ENCODE results near the gene CNPY4. TPM values are rescaled to one million over a fixed set of nuclear protein-coding genes. Genes with fewer than 3 reads are reported as not detected.
A peak's percentile ranks its signal among the peaks of the same experiment; 100 is the strongest.

CNPY4 gene
- total RNA-seq, 2 experiments from 2014 or later, result 11.9 to 12.4 TPM

DNA sequence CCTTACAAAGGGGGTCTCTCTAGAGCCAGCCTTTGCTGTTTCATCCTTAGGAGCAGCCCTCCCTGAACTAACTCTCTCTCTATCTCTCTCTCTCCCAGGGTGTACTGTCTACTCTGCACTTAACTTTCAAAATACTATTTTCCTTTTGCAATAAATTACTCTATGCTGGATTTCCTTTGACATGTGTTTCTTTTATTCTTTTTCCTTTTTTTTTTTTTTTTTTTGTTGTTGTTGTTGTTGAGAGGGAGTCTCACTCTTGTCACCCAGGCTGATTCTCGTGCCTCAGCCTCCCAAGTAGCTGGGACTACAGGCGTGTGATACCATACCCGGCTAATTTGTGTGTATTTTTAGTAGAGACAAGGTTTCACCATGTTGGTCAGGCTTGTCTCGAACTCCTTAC lies 36.5 kb upstream of the CNPY4 start:
- H3K27me3 Mint-ChIP-seq, result no peaks in the 10 kb centered on the region
- peaks cover 11% of the 10 kb centered on the region for H3K36me3 Mint-ChIP-seq
- peak overlapping the region; percentile 85 for H3K27ac Mint-ChIP-seq
- intact Hi-C loops (cut with micrococcal nuclease), result loop anchor here (10.0 kb wide), 1 partner anchor 578 kb away; the partner anchor contains the start of genes ZKSCAN5 and ZNF394
- H3K4me3 Mint-ChIP-seq, result peak overlapping the region; percentile 83
- peaks cover 36% of the 10 kb centered on the region for H3K4me1 Mint-ChIP-seq (ENCODE audit: low read depth)
- H3K9me3 Mint-ChIP-seq, result no peaks in the 10 kb centered on the region
- ChIA-PET POLR2A (interaction anchor here (1.1 to 1.4 kb wide), 3 partner anchors 18 to 68 kb away, joined by 3 to 17 read pairs (median 4); partner anchors contain the start of genes AP4M1, MCM7 and ZSCAN21), CTCF (interaction anchor here (0.9 to 1.5 kb wide), 10 partner anchors 12 to 452 kb away, joined by 3 to 8 read pairs (median 3); partner anchors contain the start of genes AP4M1, MCM7, ZKSCAN1 and ZSCAN21)
- no peak for DNase-seq

DNA sequence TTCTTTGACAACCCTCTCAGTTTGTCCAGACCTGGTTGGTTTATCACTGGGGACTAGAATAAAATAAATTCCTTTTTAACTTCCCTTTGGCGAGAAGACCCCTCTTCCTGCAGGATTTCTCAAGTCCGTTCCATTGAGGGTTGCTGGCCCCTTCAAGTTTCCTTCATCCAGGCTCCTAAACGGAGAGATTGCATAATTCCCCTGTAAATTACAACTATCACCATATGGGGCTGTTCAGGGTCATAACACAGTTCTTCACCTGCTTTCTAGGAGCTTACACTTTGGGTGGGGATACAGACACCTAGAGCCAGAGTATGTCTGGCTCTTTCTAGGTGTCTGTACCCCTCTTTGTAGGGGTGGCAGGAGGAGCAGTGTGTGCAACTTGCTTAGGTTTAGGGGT lies 33.9 kb upstream of the CNPY4 start:
- ChIA-PET CTCF (no interaction called here), POLR2A (no interaction called here)

DNA sequence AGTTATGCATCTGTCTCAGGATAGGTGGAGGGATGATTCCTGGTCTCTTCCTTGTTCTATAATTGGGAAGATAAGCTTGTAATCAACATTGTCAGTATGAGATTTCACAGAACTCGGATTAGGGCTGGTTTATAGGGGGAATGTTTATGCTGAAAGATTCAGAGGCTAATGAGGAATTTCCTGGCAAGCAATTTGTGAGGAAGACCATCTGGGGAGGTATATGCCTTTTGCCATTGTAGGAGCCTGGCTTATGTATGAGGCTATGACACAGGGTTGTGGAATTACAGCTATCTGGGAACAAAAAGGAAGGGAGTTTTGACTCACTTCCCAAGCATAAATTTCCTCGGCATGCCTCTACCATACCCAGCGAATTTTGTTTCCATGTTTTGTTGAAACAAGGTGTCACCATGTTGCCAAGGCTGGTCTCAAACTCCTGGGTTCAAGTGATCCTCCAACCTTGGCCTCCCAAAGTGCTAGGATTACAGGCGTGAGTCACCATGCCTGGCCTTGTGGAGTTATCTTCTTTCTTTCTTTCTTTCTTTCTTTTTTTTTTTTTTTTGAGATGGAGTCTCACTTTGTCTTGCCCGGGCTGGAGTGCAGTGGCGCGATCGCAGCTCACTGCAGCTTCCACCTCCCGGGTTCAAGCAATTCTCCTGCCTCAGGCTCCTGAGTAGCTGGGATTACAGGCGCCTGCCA lies 32.2 kb upstream of the CNPY4 start:
- ChIA-PET POLR2A (interaction anchor here (1.4 to 4.3 kb wide), 2 partner anchors 14 to 167 kb away, joined by 5 to 44 read pairs; partner anchors contain the start of genes AP4M1, MCM7 and TRIM4), CTCF (no interaction called here)
- peak overlapping the region; percentile 76 for H3K27ac Mint-ChIP-seq
- no peaks in the 10 kb centered on the region for H3K9me3 Mint-ChIP-seq
- H3K4me1 Mint-ChIP-seq (ENCODE audit: low read depth), result peaks cover 39% of the 10 kb centered on the region
- peaks cover 17% of the 10 kb centered on the region for H3K36me3 Mint-ChIP-seq
- no peak for DNase-seq
- H3K27me3 Mint-ChIP-seq, result no peaks in the 10 kb centered on the region
- peak overlapping the region; percentile 13 for H3K4me3 Mint-ChIP-seq
- intact Hi-C loops (cut with micrococcal nuclease), result loop anchor here (10.0 kb wide), 1 partner anchor 582 kb away; the partner anchor contains the start of genes ZKSCAN5 and ZNF394

More for the DNA sequence above, 33.9 kb upstream of the CNPY4 start:
- Mint-ChIP-seq H3K4me1 (ENCODE audit: low read depth) (peaks cover 39% of the 10 kb centered on the region), H3K27ac (no peak overlapping the region), H3K9me3 (no peaks in the 10 kb centered on the region), H3K4me3 (no peak overlapping the region), H3K27me3 (no peaks in the 10 kb centered on the region), H3K36me3 (peaks cover 12% of the 10 kb centered on the region)
- no peak for DNase-seq
- intact Hi-C loops (cut with micrococcal nuclease), result loop anchor here (10.0 kb wide), 1 partner anchor 581 kb away; the partner anchor contains the start of genes ZKSCAN5 and ZNF394

DNA sequence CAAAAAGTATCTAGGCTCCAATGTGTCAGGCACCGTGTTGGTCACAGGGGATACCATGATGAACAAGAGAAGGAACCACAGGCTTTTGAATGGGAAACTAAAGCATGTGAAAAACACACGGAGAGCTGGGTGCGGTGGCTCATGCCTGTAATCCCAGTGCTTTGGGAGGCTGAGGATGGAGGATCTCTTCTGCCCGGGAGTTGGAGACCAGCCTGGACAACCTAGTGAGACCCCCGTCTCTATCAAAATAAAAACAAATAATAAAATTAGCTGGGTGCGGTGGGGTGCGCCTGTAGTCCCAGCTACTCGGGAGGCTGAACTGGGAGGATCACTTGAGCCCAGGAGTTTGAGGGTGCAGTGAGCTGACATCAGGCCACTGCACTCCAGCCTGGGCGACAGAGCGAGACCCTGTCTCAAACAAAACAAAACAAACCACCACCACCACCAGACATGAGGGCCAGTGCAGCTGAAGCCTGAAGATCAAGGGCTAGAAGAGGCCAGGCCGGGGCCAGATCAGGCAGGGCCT lies 31.3 kb upstream of the CNPY4 start:
- ChIA-PET POLR2A (interaction anchor here (1.0 to 4.3 kb wide), 3 partner anchors 13 to 168 kb away, joined by 3 to 44 read pairs (median 5); partner anchors contain the start of genes AP4M1, MBLAC1, MCM7 and TRIM4), CTCF (no interaction called here)
- intact Hi-C loops (cut with micrococcal nuclease), result loop anchor here (2.0 to 10.0 kb wide), 2 partner anchors 31 to 583 kb away; partner anchors contain the start of genes CNPY4, TAF6, ZKSCAN5 and ZNF394
- Mint-ChIP-seq H3K4me3 (peak overlapping the region; percentile 93), H3K9me3 (no peaks in the 10 kb centered on the region), H3K4me1 (ENCODE audit: low read depth) (peaks cover 35% of the 10 kb centered on the region), H3K36me3 (peaks cover 25% of the 10 kb centered on the region), H3K27me3 (no peaks in the 10 kb centered on the region), H3K27ac (peak overlapping the region; percentile 95)
- DNase-seq, result no peak

DNA sequence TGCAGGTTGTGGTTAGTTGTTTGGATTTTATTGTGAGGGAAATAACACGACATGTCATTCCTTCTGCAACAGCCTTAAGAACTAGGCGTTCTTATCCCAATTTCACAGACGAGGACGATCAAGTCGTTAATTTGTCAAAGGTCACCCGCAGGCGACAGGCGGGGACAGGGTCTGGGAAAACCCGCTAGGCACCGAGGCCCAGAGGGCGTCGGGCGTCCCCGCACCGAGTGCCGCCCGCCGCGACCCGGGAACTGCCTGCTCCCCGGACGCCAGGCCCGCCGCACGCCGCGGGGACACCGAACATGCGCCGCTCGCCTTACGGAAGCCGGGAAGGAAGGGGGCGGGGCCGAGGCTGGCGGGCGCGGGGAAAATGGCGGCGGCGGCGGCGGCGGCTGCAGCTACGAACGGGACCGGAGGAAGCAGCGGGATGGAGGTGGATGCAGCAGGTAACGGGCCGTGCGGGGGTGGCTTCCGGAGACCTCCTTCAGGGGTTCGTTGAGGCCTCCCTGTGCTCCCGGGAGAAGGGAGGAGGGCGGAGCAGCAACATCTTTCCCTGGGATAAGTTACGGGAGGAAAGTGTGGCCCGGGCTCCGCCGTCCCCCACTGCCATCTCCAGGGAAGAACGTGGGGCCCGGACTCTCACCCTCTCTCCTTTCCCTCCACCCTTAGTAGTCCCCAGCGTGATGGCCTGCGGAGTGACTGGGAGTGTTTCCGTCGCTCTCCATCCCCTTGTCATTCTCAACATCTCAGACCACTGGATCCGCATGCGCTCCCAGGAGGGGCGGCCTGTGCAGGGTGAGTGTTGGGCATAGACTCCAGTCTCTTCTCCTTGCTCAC lies 30.6 kb upstream of the CNPY4 start, which contains the start of gene COPS6:
Gene COPS6 (plus strand): TSS at position 349 of the 837 bp plus-strand sequence. CDS start 22 bp downstream, at position 371.
- Mint-ChIP-seq H3K4me1 (ENCODE audit: low read depth) (peaks cover 40% of the 10 kb centered on the region), H3K27me3 (no peaks in the 10 kb centered on the region), H3K9me3 (no peaks in the 10 kb centered on the region), H3K36me3 (peaks cover 32% of the 10 kb centered on the region), H3K27ac (peak within 1 kb of the TSS; percentile 95), H3K4me3 (peak within 1 kb of the TSS; percentile 93)
- DNase-seq, result peak; percentile 89
- CTCF ChIA-PET, result interaction anchor here (2.3 kb wide), 1 partner anchor 12 kb away, joined by 11 read pairs; the partner anchor contains the start of genes AP4M1 and MCM7
- POLR2A ChIA-PET, result interaction anchor here (1.0 to 4.3 kb wide), 2 partner anchors 12 to 38 kb away, joined by 3 to 44 read pairs; partner anchors contain the start of genes AP4M1, MBLAC1 and MCM7
- intact Hi-C loops (cut with micrococcal nuclease), result loop anchor here (1.0 to 10.0 kb wide), 3 partner anchors 11 to 584 kb away; partner anchors contain the start of genes CNPY4, TAF6, ZKSCAN5 and ZNF394

DNA sequence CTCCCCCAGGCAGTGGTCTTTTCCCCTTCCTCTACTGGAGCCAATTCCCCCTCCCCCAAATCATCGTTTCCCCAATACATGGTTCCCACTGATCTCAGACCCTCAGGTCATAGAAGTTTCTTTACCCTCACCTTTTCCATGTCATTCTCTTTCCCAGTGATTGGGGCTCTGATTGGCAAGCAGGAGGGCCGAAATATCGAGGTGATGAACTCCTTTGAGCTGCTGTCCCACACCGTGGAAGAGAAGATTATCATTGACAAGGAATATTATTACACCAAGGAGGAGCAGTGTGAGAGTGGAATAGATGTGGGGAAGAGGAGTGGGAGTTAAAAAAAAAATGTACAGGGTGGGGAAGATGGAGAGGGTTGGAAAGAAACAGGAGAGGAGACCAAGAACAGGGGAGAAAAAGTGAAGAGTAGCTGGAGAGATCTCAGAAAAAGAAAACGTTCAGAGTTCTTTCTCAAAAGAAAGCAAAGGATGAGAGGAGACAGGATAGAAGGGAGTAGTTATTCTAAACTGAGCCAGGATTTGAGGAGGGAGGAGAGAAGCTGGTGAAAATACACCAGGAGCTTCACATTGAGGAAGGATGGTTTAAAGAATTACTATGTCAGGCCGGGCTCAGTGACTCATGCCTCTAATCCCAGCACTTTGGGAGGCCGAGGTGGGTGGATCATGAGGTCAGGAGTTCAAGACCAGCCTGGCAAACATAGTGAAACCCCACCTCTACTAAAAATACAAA lies 29.8 kb upstream of the CNPY4 start:
- Mint-ChIP-seq H3K27me3 (no peaks in the 10 kb centered on the region), H3K36me3 (peaks cover 36% of the 10 kb centered on the region), H3K9me3 (no peaks in the 10 kb centered on the region), H3K4me1 (ENCODE audit: low read depth) (peaks cover 40% of the 10 kb centered on the region), H3K4me3 (peak overlapping the region; percentile 93), H3K27ac (peak overlapping the region; percentile 95)
- intact Hi-C loops (cut with micrococcal nuclease), result loop anchor here (1.0 to 10.0 kb wide), 3 partner anchors 11 to 585 kb away; partner anchors contain the start of genes CNPY4, TAF6, ZKSCAN5 and ZNF394
- peak; percentile 34 for DNase-seq
- CTCF ChIA-PET, result interaction anchor here (0.6 to 2.3 kb wide), 4 partner anchors 8 to 714 kb away, joined by 5 to 11 read pairs (median 5); partner anchors contain the start of genes AP4M1, MCM7, POP7 and ZNF3
- POLR2A ChIA-PET, result interaction anchor here (0.6 to 4.3 kb wide), 4 partner anchors 11 to 339 kb away, joined by 4 to 44 read pairs (median 8); partner anchors contain the start of genes AP4M1, MCM7 and ZCWPW1

DNA sequence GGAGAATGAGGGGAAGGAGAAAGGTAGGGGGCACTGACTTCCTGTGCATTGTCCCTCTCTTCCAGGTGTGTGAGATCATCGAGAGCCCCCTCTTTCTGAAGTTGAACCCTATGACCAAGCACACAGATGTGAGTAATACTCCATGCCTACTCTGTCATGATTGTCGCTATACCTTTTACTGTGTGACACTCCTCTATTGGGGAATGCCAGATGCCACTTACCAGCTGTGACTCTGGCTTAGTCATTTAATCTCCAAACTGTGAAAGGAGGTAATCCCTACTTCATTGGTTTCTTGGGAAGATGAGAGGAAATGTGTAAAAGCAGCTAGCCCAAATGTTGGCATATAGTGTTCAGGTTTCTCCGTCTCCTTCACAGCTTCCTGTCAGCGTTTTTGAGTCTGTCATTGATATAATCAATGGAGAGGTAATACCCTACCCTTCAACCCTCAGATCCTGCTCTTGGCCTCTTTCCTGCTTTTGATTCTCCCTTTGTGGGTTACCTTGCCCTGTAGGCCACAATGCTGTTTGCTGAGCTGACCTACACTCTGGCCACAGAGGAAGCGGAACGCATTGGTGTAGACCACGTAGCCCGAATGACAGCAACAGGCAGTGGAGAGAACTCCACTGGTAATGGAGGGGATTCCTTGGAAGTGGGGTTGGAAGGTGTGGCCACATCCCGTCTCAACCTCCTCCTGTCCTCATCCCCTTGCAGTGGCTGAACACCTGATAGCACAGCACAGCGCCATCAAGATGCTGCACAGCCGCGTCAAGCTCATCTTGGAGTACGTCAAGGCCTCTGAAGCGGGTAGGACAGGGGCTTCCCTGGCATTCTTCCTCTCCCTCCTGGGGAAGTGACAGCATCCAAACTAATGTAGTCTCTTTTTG lies 28.7 kb upstream of the CNPY4 start:
- intact Hi-C loops (cut with micrococcal nuclease), result no loop called here
- Mint-ChIP-seq H3K27me3 (no peaks in the 10 kb centered on the region), H3K4me3 (peak overlapping the region; percentile 53), H3K36me3 (peaks cover 44% of the 10 kb centered on the region), H3K27ac (peak overlapping the region; percentile 72), H3K9me3 (no peaks in the 10 kb centered on the region), H3K4me1 (ENCODE audit: low read depth) (peaks cover 49% of the 10 kb centered on the region)
- ChIA-PET POLR2A (interaction anchor here (0.7 to 4.3 kb wide), 4 partner anchors 8 to 118 kb away, joined by 3 to 44 read pairs (median 6); partner anchors contain the start of genes AP4M1 and MCM7), CTCF (interaction anchor here (0.6 to 2.3 kb wide), 4 partner anchors 9 to 615 kb away, joined by 3 to 11 read pairs (median 5); partner anchors contain the start of genes AP4M1, MCM7, POP7 and ZNF3)
- no peak for DNase-seq

DNA sequence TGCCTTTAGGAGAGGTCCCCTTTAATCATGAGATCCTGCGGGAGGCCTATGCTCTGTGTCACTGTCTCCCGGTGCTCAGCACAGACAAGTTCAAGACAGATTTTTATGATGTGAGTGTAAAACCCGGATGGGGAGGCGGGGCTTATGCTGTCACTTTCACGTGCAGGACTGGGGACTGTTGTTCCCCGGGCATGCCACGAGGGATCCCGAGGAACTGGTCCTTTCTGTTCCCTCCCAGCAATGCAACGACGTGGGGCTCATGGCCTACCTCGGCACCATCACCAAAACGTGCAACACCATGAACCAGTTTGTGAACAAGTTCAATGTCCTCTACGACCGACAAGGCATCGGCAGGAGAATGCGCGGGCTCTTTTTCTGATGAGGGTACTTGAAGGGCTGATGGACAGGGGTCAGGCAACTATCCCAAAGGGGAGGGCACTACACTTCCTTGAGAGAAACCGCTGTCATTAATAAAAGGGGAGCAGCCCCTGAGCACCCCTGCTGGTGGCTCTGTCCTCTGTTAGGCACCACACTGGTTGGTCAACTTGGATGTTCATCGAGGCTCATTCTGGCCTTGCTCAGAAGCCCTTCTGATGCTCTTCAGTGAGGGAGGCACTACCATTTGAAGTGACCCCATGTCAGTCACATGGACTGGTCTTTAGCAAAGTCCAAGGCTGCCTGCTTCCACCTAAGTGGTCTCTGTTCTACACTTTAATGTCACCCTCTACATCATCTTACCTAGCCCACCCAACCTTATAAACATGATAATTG lies 27.8 kb upstream of the CNPY4 start:
- no peak overlapping the region for H3K4me3 Mint-ChIP-seq
- ChIA-PET CTCF (interaction anchor here (1.5 kb wide), 1 partner anchor 614 kb away, joined by 5 read pairs; the partner anchor contains the start of gene POP7), POLR2A (interaction anchor here (0.6 to 4.3 kb wide), 2 partner anchors 9 kb away, joined by 5 to 44 read pairs; partner anchors contain the start of genes AP4M1 and MCM7)
- peaks cover 52% of the 10 kb centered on the region for H3K36me3 Mint-ChIP-seq
- H3K9me3 Mint-ChIP-seq, result no peaks in the 10 kb centered on the region
- intact Hi-C loops (cut with micrococcal nuclease), result no loop called here
- DNase-seq, result peak; percentile 27
- peak overlapping the region; percentile 72 for H3K27ac Mint-ChIP-seq
- no peaks in the 10 kb centered on the region for H3K27me3 Mint-ChIP-seq
- peaks cover 51% of the 10 kb centered on the region for H3K4me1 Mint-ChIP-seq (ENCODE audit: low read depth)

DNA sequence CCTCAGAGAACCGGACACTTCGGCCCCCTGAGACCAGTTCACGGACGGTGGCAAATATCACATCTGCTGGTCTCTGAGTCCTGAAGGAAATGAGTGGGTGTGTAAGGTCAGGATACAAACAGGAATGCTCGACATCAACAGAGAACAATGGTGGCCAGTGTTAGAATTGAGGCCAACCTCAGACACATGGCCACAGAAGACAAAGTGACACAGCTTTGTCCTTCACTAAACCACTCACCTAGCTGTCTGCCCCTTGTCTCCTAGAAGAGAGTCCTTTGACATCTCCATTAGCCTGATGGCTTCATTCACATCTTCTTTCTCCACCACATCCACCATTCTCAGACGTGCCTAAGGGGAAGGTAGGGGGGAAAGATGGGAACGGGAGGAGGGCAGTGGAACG lies 26.4 kb upstream of the CNPY4 start:
- DNase-seq, result no peak
- no peak overlapping the region for H3K27ac Mint-ChIP-seq
- H3K36me3 Mint-ChIP-seq, result peaks cover 63% of the 10 kb centered on the region
- peaks cover 53% of the 10 kb centered on the region for H3K4me1 Mint-ChIP-seq (ENCODE audit: low read depth)
- no peaks in the 10 kb centered on the region for H3K9me3 Mint-ChIP-seq
- ChIA-PET POLR2A (no interaction called here), CTCF (no interaction called here)
- intact Hi-C loops (cut with micrococcal nuclease), result no loop called here
- H3K4me3 Mint-ChIP-seq, result no peak overlapping the region
- no peaks in the 10 kb centered on the region for H3K27me3 Mint-ChIP-seq
